WTC11 (cell line): ENCODE measurements around the gene CHST5. TPM values are rescaled to one million over a fixed set of nuclear protein-coding genes. Genes with fewer than 3 reads are reported as not detected.

Source experiments
- ATAC-seq: fragments of 200-7000 bp; cut with Tn5 transposase; 2 replicates; pipeline ENCODE4 v1.10.0; 2021; ENCODE audit warnings: mild to moderate bottlenecking, moderate library complexity
- CTCF ChIA-PET: fragments of 300-600 bp; sonication (Branson Sonifier 250); formaldehyde crosslinking; loops from one replicate; lab custom pipeline; 2021; ENCODE audit warnings: antibody characterized with exemption; lab: Charles Lee
- POLR2A ChIA-PET: fragments of 350-600 bp; sonication (Branson Sonifier 250); formaldehyde crosslinking; loops from one replicate; lab custom pipeline; 2021; ENCODE audit warnings: antibody characterized with exemption; lab: Charles Lee
- DNase-seq: peaks from one replicate; pipeline ENCODE4 v3.0.0; 2021; ENCODE audit warnings: low spot score
- H3K27ac Mint-ChIP-seq: 2 replicates; pipeline ENCODE4 v1.8.0; 2021; ENCODE audit warnings: mixed read lengths
- H3K27me3 Mint-ChIP-seq: 2 replicates; pipeline ENCODE4 v1.8.0; 2021; ENCODE audit warnings: low read depth, mild to moderate bottlenecking, moderate library complexity, mixed read lengths
- H3K36me3 Mint-ChIP-seq: 2 replicates; pipeline ENCODE4 v1.8.0; 2021; ENCODE audit warnings: mixed read lengths
- H3K4me1 Mint-ChIP-seq: 2 replicates; pipeline ENCODE4 v1.8.0; 2022; ENCODE audit warnings: mixed read lengths
- H3K4me3 Mint-ChIP-seq: 2 replicates; pipeline ENCODE4 v1.8.0; 2021; ENCODE audit warnings: mild to moderate bottlenecking, moderate library complexity, mixed read lengths
- H3K9me3 Mint-ChIP-seq: 2 replicates; pipeline ENCODE4 v1.8.0; 2021; ENCODE audit warnings: mixed read lengths
- ATF1 ChIP-seq: sonication (generic); formaldehyde crosslinking; IDR thresholded peaks from 2 replicates; pipeline ENCODE4 v1.8.1; 2023; ENCODE audit warnings: mild to moderate bottlenecking, moderate library complexity, missing genetic modification reagents
- CREM ChIP-seq: sonication (generic); formaldehyde crosslinking; IDR thresholded peaks from 2 replicates; pipeline ENCODE4 v1.8.1; 2022; ENCODE audit warnings: mild to moderate bottlenecking, missing genetic modification reagents, moderate library complexity
- IRF2 ChIP-seq: sonication (generic); formaldehyde crosslinking; IDR thresholded peaks from 2 replicates; pipeline ENCODE4 v1.8.0; 2022; ENCODE audit warnings: low read depth, missing genetic modification reagents, borderline replicate concordance
- KAT7 ChIP-seq: sonication (generic); formaldehyde crosslinking; IDR thresholded peaks from 2 replicates; pipeline ENCODE4 v1.8.1; 2023; ENCODE audit warnings: missing genetic modification reagents, mild to moderate bottlenecking, borderline replicate concordance
- NR2C2 ChIP-seq: sonication (generic); formaldehyde crosslinking; IDR thresholded peaks from 2 replicates; pipeline ENCODE4 v1.8.0; 2022; ENCODE audit warnings: mild to moderate bottlenecking, missing genetic modification reagents
- OVOL2 ChIP-seq: fragments of 250-450 bp; sonication (Bioruptor Pico); IDR thresholded peaks from 2 replicates; pipeline ENCODE4 v1.9.0; 2021; ENCODE audit warnings: mild to moderate bottlenecking, borderline replicate concordance
- PRRX2 ChIP-seq: fragments of 250-450 bp; sonication (Bioruptor Pico); IDR thresholded peaks from 2 replicates; pipeline ENCODE4 v1.8.0; 2021; ENCODE audit warnings: mild to moderate bottlenecking
- RORB ChIP-seq: fragments of 250-450 bp; sonication (Bioruptor Pico); IDR thresholded peaks from 2 replicates; pipeline ENCODE4 v1.9.0; 2021; ENCODE audit warnings: mild to moderate bottlenecking
- SP1 ChIP-seq: sonication (generic); formaldehyde crosslinking; conservative IDR thresholded peaks from 2 replicates; pipeline ENCODE4 v1.8.1; 2022; ENCODE audit warnings: missing genetic modification reagents
- TCF7 ChIP-seq: sonication (generic); formaldehyde crosslinking; IDR thresholded peaks from 2 replicates; pipeline ENCODE4 v1.8.0; 2022; ENCODE audit warnings: mild to moderate bottlenecking, low read depth, missing genetic modification reagents, moderate library complexity
- TEAD1 ChIP-seq: sonication (generic); formaldehyde crosslinking; IDR thresholded peaks from 2 replicates; pipeline ENCODE4 v1.8.0; 2022; ENCODE audit warnings: mild to moderate bottlenecking, missing genetic modification reagents
- ZNF138 ChIP-seq: sonication (generic); formaldehyde crosslinking; conservative IDR thresholded peaks from 2 replicates; pipeline ENCODE4 v1.8.1; 2022; ENCODE audit warnings: mild to moderate bottlenecking, moderate library complexity, missing genetic modification reagents
- ZNF317 ChIP-seq: sonication (generic); formaldehyde crosslinking; IDR thresholded peaks from 2 replicates; pipeline ENCODE4 v1.8.1; 2023; ENCODE audit warnings: low read depth, mild to moderate bottlenecking, moderate library complexity, missing genetic modification reagents, borderline replicate concordance
- total RNA-seq: library from RNA; stranded (reverse); gene quantifications from 3 replicates; pipeline ENCODE4 v1.2.3, GENCODE V29; 2021
- TF ChIP-seq, protein P1 (sequence below): sonication (generic); formaldehyde crosslinking; IDR thresholded peaks from 2 replicates; pipeline ENCODE4 v1.8.1; 2022; ENCODE audit warnings: low read depth, mild to moderate bottlenecking, moderate library complexity, missing genetic modification reagents, borderline replicate concordance
- TF ChIP-seq, protein P2 (sequence below): sonication (generic); formaldehyde crosslinking; IDR thresholded peaks from 2 replicates; pipeline ENCODE4 v1.8.1; 2022; ENCODE audit warnings: missing genetic modification reagents, borderline replicate concordance
- TF ChIP-seq, protein P3 (sequence below): fragments of 250-450 bp; sonication (Bioruptor Pico); IDR thresholded peaks from 2 replicates; pipeline ENCODE4 v1.9.0; 2021; ENCODE audit warnings: mild to moderate bottlenecking
- TF ChIP-seq, protein P4 (sequence below): sonication (generic); formaldehyde crosslinking; IDR thresholded peaks from 2 replicates; pipeline ENCODE4 v1.8.1; 2023; ENCODE audit warnings: mild to moderate bottlenecking, moderate library complexity, missing genetic modification reagents
- TF ChIP-seq, protein P5 (sequence below): fragments of 250-450 bp; sonication (Bioruptor Pico); IDR thresholded peaks from 2 replicates; pipeline ENCODE4 v1.9.0; 2021; ENCODE audit warnings: mild to moderate bottlenecking, borderline replicate concordance
- TF ChIP-seq, protein P6 (sequence below): sonication (generic); formaldehyde crosslinking; IDR thresholded peaks from 2 replicates; pipeline ENCODE4 v1.8.0; 2022; ENCODE audit warnings: mild to moderate bottlenecking, missing genetic modification reagents

The CHST5 gene
- total RNA-seq, 1 experiment from 2014 or later: not detected

DNA sequence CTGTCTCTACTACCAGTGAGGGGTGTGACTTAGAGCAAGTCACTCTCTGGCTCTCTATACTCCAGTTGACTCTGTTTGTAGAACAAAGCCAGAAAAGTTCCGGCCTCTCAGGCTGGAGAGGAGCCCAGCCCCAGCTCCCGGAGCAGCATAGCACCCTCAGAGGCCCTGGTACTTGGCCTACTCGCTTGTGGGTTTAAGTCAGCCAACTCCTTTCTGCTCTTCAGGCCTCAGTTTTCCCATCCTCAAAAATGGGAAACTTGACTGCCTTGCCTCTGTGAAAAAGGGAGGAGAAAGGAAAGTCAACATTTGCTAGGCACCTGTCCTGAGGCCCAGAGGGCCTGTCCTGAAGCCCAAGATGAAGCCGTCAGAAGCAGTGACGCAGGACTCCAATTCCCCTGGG is 41.7 kb downstream of the CHST5 start (continued):
- TF ChIP-seq KAT7 (CRISPR knock-in tag) (no peak), PRRX2 (no peak), ZNF317 (CRISPR knock-in tag) (no peak)

DNA sequence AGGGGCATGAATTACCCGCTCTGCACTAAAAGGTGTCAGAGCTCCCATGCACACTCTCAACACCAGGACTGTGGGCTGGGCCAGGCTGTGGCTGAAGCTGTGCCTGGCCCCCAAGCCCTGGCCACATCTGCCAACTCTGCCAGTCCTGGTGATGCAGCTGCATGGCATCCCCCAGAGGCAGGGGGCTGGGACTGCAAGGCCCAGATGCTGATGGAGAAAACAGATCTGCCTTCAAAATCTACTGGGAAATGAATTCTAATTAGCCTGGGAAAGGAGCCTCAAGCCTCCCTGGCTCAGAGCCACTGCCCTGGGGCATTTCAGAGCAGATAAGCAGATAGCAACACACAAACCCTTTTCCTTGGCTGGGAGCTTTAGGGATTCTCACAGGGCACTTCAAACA is 44.0 kb downstream of the CHST5 start:
- ChIA-PET CTCF (interaction anchor here (0.7 to 1.9 kb wide), 7 partner anchors 15 to 58 kb away, joined by 3 to 16 read pairs (median 4); no protein-coding TSS in a partner anchor), POLR2A (interaction anchor here (1.1 kb wide), 1 partner anchor 26 kb away, joined by 3 read pairs; no protein-coding TSS in a partner anchor)
- Mint-ChIP-seq H3K36me3 (peaks cover 8% of the 10 kb centered on the region), H3K9me3 (no peaks in the 10 kb centered on the region), H3K27me3 (peaks cover 13% of the 10 kb centered on the region), H3K4me3 (no peak overlapping the region), H3K4me1 (peaks cover 19% of the 10 kb centered on the region), H3K27ac (no peak overlapping the region)
- peak; percentile 39 for DNase-seq
- ATAC-seq: peak; percentile 27
- TF ChIP-seq, protein P1, sequence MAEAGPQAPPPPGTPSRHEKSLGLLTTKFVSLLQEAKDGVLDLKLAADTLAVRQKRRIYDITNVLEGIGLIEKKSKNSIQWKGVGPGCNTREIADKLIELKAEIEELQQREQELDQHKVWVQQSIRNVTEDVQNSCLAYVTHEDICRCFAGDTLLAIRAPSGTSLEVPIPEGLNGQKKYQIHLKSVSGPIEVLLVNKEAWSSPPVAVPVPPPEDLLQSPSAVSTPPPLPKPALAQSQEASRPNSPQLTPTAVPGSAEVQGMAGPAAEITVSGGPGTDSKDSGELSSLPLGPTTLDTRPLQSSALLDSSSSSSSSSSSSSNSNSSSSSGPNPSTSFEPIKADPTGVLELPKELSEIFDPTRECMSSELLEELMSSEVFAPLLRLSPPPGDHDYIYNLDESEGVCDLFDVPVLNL (CRISPR knock-in tag): no peak

DNA sequence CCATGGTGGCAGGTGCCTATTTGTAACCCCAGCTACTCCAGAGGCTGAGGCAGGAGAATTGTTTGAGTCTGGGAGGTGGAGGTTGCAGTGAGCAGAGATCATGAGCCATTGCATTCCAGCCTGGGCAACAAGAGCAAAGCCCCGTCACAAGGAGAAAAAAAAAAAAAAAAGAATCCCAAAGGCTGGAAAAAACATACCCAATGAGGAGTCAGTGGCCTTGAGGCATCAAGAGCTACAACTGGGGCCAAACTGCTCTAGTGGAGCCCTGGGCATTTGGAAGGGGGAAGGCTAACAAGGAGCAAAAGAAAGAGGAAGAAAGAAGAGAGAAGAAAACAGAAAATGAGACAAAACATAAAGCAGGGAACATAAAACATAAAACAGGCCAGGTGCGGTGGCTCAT is 47.6 kb downstream of the CHST5 start:
- H3K4me1 Mint-ChIP-seq: peaks cover 16% of the 10 kb centered on the region
- ChIA-PET POLR2A (no interaction called here), CTCF (interaction anchor here (1.0 kb wide), 1 partner anchor 25 kb away, joined by 3 read pairs; no protein-coding TSS in a partner anchor)
- H3K9me3 Mint-ChIP-seq: no peaks in the 10 kb centered on the region
- H3K27me3 Mint-ChIP-seq: no peaks in the 10 kb centered on the region
- peaks cover 13% of the 10 kb centered on the region for H3K36me3 Mint-ChIP-seq
- ATAC-seq: no peak
- no peak overlapping the region for H3K27ac Mint-ChIP-seq
- no peak for DNase-seq
- no peak overlapping the region for H3K4me3 Mint-ChIP-seq
- TF ChIP-seq SP1 (CRISPR knock-in tag) (no peak), RORB (no peak), KAT7 (CRISPR knock-in tag) (no peak), OVOL2 (CRISPR knock-in tag) (no peak), TEAD1 (CRISPR knock-in tag) (no peak), ZNF138 (no peak), IRF2 (CRISPR knock-in tag) (no peak), ATF1 (CRISPR knock-in tag) (no peak), TCF7 (CRISPR knock-in tag) (no peak), NR2C2 (CRISPR knock-in tag) (no peak), CREM (CRISPR knock-in tag) (no peak)
- TF ChIP-seq, protein P2, sequence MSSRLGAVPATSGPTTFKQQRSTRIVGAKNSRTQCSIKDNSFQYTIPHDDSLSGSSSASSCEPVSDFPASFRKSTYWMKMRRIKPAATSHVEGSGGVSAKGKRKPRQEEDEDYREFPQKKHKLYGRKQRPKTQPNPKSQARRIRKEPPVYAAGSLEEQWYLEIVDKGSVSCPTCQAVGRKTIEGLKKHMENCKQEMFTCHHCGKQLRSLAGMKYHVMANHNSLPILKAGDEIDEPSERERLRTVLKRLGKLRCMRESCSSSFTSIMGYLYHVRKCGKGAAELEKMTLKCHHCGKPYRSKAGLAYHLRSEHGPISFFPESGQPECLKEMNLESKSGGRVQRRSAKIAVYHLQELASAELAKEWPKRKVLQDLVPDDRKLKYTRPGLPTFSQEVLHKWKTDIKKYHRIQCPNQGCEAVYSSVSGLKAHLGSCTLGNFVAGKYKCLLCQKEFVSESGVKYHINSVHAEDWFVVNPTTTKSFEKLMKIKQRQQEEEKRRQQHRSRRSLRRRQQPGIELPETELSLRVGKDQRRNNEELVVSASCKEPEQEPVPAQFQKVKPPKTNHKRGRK (CRISPR knock-in tag): no peak
- TF ChIP-seq, protein P3, sequence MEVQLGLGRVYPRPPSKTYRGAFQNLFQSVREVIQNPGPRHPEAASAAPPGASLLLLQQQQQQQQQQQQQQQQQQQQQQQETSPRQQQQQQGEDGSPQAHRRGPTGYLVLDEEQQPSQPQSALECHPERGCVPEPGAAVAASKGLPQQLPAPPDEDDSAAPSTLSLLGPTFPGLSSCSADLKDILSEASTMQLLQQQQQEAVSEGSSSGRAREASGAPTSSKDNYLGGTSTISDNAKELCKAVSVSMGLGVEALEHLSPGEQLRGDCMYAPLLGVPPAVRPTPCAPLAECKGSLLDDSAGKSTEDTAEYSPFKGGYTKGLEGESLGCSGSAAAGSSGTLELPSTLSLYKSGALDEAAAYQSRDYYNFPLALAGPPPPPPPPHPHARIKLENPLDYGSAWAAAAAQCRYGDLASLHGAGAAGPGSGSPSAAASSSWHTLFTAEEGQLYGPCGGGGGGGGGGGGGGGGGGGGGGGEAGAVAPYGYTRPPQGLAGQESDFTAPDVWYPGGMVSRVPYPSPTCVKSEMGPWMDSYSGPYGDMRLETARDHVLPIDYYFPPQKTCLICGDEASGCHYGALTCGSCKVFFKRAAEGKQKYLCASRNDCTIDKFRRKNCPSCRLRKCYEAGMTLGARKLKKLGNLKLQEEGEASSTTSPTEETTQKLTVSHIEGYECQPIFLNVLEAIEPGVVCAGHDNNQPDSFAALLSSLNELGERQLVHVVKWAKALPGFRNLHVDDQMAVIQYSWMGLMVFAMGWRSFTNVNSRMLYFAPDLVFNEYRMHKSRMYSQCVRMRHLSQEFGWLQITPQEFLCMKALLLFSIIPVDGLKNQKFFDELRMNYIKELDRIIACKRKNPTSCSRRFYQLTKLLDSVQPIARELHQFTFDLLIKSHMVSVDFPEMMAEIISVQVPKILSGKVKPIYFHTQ (CRISPR knock-in tag): no peak
- TF ChIP-seq, protein P4, sequence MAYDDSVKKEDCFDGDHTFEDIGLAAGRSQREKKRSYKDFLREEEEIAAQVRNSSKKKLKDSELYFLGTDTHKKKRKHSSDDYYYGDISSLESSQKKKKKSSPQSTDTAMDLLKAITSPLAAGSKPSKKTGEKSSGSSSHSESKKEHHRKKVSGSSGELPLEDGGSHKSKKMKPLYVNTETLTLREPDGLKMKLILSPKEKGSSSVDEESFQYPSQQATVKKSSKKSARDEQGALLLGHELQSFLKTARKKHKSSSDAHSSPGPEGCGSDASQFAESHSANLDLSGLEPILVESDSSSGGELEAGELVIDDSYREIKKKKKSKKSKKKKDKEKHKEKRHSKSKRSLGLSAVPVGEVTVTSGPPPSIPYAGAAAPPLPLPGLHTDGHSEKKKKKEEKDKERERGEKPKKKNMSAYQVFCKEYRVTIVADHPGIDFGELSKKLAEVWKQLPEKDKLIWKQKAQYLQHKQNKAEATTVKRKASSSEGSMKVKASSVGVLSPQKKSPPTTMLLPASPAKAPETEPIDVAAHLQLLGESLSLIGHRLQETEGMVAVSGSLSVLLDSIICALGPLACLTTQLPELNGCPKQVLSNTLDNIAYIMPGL (CRISPR knock-in tag): no peak
- TF ChIP-seq, protein P5, sequence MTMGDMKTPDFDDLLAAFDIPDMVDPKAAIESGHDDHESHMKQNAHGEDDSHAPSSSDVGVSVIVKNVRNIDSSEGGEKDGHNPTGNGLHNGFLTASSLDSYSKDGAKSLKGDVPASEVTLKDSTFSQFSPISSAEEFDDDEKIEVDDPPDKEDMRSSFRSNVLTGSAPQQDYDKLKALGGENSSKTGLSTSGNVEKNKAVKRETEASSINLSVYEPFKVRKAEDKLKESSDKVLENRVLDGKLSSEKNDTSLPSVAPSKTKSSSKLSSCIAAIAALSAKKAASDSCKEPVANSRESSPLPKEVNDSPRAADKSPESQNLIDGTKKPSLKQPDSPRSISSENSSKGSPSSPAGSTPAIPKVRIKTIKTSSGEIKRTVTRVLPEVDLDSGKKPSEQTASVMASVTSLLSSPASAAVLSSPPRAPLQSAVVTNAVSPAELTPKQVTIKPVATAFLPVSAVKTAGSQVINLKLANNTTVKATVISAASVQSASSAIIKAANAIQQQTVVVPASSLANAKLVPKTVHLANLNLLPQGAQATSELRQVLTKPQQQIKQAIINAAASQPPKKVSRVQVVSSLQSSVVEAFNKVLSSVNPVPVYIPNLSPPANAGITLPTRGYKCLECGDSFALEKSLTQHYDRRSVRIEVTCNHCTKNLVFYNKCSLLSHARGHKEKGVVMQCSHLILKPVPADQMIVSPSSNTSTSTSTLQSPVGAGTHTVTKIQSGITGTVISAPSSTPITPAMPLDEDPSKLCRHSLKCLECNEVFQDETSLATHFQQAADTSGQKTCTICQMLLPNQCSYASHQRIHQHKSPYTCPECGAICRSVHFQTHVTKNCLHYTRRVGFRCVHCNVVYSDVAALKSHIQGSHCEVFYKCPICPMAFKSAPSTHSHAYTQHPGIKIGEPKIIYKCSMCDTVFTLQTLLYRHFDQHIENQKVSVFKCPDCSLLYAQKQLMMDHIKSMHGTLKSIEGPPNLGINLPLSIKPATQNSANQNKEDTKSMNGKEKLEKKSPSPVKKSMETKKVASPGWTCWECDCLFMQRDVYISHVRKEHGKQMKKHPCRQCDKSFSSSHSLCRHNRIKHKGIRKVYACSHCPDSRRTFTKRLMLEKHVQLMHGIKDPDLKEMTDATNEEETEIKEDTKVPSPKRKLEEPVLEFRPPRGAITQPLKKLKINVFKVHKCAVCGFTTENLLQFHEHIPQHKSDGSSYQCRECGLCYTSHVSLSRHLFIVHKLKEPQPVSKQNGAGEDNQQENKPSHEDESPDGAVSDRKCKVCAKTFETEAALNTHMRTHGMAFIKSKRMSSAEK: no peak
- TF ChIP-seq, protein P6, sequence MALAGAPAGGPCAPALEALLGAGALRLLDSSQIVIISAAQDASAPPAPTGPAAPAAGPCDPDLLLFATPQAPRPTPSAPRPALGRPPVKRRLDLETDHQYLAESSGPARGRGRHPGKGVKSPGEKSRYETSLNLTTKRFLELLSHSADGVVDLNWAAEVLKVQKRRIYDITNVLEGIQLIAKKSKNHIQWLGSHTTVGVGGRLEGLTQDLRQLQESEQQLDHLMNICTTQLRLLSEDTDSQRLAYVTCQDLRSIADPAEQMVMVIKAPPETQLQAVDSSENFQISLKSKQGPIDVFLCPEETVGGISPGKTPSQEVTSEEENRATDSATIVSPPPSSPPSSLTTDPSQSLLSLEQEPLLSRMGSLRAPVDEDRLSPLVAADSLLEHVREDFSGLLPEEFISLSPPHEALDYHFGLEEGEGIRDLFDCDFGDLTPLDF (CRISPR knock-in tag): no peak
